GM21381 (cell line): ENCODE measurements around the gene IL2RA.
"Not testable (repeated sequence)": the region's sequence is repeated elsewhere in the genome, so short reads cannot be mapped to it uniquely, and the experiment has no call there.

Experiments
- ATAC-seq: cut with Tn5 transposase; IDR thresholded peaks from one replicate; pipeline ENCODE4 v1.9.1; 2021; ENCODE audit warnings: mild to moderate bottlenecking, moderate library complexity; ENCODE audit not compliant: unreplicated experiment

The IL2RA gene

DNA sequence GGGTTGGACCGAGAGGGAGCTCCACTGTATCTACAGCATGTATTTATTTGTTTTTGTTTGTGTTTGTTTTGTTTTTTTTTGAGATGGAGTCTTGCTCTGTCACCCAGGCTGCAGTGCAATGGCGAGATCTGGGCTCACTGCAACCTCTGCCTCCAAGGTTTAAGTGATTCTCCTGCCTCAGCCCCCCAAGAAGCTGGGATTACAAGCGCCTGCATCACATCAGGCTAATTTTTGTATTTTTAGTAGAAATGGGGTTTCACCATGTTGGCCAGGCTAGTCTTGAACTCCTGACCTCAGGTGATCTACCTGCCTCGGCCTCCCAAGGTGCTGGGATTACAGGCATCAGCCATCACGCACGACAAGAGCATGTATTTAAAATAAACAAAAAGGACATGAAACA lies 18.8 kb downstream of the IL2RA start:
- not testable (repeated sequence) for ATAC-seq

GRCh38 chr10:6040205-6040604 lies 22.0 kb downstream of the IL2RA start:
- no peak for ATAC-seq

- no peak for ATAC-seq
Measured at GRCh38 chr10:6039711-6040110, 22.5 kb downstream of the IL2RA start.

GRCh38 chr10:6038071-6038631 lies 24.0 kb downstream of the IL2RA start:
- ATAC-seq: no peak

DNA sequence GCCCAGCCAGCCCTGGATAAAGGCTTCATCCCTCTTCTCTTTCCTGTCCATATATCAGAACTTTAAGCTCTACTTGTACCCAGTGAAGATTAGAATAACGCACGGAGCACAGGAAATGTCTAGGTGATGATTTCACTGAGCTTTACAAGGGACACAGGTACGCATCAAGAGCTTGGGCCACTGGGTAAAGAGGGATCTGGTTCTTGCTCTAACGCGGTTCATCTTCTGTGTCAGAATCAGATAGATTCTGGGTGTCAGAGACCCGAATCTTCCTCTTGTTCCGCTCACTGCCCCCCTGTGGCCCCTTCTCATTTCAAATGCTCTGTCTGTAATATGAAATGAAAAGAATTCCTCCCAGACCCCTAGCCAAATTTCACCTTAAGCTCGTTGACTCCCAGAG lies 24.7 kb downstream of the IL2RA start:
- ATAC-seq: no peak

- no peak for ATAC-seq
Measured at GRCh38 chr10:6036861-6037321, 25.3 kb downstream of the IL2RA start.

DNA sequence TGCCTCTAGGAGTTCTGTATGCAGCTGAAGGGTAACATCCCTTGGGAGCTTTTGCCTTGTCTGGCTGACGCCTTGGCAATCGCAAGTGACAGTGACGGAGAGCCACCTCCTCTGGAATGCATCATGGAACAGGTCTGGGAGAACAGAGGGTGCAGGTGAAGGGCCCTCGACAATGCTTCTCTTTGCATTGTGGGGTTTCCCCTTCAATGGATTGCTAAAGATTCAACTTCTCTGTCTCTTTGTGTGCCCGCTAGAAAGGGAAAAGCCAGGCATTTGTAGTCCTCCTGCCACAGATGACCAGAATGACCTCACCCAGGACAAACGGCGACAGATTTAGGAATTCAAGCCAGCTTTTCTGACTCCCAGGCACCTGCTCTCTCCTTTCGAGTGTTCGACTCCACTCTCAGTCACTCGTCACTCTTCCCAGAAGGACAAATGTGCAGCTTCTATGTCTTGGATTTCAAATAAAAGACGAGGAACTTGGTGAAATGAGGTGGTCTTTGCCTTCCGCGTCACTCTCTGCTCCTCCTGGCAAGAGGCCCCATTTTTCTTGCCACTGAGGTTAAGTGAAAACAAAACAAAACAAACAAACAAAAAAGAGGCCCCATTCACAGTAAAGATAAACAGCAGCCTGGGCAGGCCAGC lies 26.1 kb downstream of the IL2RA start:
- ATAC-seq: no peak

- ATAC-seq: no peak
Measured at GRCh38 chr10:6035101-6035834, 26.9 kb downstream of the IL2RA start.

- no peak for ATAC-seq
Measured at GRCh38 chr10:6034371-6034770, 27.8 kb downstream of the IL2RA start.

DNA sequence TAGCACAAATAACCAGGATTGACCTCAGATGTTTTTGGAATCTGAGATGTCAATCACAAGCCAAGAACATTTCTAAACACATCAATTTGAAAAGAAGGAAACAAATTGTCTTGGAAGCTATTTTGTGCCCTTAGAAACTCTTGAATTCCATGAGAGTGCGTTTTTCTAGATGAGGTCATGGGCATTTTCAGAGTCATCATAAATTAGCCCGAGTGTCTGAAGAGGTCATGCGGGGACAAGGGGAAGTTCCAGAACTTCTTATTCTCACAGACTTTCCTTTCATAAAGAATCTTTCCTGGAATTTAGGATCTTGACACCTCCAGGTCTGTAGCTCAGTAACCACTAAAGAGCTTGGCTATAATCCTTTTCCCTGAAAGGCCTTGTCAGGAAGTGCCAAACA lies 28.2 kb downstream of the IL2RA start:
- ATAC-seq: no peak

- no peak for ATAC-seq
Measured at GRCh38 chr10:6030940-6031339, 31.2 kb downstream of the IL2RA start.

DNA sequence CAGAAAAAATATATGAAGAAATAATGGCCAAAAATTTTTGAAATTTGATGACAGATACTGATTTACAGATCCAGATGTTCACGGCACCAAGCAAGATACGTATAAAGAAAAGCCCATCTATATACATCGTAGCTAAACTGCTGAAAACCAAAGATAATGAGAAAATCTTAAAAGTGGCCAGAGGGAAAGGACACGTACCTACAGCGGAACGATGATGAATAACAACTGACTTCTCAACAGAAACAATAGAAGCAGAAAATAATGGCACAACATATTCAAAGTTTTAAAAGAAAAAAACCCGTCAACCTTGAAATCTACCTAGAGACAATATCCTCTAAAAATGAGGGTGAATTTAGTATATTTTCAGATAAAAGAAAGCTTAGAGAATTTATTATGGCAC lies 31.9 kb downstream of the IL2RA start:
- ATAC-seq: no peak

DNA sequence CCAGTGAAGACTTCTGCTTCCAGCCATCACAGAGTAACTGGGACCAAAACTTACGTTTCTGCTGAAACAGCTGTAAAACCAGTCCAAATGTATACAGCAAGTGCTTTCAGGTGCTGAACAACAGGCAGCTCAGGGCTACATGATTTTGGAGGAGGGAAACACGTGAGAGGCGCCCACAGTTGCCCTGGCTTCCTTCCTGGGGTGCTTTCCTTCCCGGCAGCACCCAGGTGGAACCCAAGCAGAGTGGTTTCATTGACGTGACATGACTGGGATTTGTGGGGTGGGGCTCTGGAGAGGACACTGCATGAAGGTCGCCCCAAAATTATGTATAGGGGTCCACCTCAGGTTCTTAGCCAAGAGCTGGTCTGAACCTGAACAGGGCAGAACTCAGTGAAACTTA lies 34.2 kb downstream of the IL2RA start:
- ATAC-seq: no peak

DNA sequence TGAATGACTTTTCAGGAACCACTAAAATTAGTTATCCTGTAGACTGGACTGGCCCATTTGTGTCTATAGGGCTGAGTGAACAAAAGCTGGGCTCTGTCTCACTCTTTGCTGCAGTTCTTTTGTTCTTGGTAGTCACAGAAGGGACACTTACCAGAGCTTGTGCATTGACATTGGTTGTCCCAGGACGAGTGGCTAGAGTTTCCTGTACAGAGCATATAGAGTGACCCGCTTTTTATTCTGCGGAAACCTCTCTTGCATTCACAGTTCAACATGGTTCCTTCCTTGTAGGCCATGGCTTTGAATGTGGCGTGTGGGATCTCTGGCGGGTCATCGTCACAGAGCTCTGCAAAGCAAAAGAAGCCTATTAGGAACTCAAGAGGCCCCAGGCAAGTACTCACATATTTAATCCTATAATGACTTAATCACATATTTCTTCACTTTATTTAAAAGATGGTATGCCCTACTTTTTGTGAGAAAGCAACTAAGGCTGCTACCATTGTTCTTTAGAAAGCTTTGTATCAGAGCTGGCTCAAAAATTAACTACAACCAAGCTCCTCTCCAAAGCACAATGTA lies 36.4 kb downstream of the IL2RA start:
- no peak for ATAC-seq

GRCh38 chr10:6024334-6024682 lies 37.9 kb downstream of the IL2RA start:
- ATAC-seq: no peak

GRCh38 chr10:6023661-6024333 lies 38.4 kb downstream of the IL2RA start:
- ATAC-seq: no peak

- no peak for ATAC-seq
Measured at GRCh38 chr10:6022660-6023059, 39.5 kb downstream of the IL2RA start.

DNA sequence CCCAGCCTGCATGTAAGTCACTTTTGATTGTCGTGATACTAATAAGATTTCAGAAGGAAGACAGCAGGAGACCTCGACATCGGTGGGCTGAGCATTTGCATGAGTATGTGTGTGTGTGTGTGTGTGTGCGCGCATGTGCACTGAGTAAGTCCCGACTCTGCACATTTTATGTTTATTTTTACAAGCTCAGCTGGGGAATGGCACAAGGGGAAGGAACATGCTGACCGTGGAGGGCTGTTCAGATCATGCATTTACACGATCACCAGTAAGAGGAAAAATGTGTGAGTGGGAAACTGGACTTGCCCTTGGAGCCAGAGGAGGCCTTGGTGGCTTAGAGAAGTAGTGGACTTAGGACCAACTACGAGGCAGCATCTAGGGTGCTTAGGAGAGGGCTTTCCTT lies 41.3 kb downstream of the IL2RA start:
- ATAC-seq: no peak

DNA sequence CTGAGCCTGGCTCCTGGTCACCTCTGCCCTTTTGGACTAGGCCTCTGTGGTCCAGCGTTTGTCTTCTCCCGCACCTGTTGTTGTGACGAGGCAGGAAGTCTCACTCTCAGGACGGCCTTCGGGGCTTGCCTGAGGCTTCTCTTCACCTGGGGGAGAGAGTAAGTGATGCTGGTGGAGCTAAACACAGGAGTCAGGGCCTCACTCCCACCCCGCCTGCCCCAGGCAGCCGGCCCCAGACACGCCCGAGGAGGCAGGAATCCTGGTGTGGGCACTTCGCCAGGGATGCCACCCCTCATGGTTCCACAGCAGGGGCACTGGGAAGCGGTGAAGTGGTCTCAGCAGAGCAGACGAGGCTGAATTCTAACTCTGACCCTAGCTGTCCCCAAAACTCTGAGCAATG lies 42.4 kb downstream of the IL2RA start:
- no peak for ATAC-seq

GRCh38 chr10:6019010-6019782 lies 43.0 kb downstream of the IL2RA start:
- no peak for ATAC-seq

DNA sequence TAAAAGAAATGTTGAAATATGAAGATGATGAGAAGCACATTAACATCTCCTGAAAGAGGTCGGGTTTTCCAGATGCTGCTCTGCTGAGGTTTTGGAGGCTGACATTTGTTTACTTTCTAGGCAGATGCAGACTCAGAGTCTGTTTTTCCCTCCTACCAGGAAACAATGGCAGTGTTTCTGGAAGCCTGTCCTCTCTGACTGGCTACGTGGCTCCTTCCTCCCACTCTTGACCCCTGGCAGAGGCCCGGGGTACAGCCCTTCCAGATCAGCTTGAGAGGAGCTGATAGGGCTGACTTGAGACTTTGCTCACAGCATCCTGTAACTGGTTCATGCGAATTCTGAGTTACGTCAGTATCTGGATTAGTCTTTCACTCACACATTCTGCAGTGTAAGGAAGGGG lies 43.7 kb downstream of the IL2RA start:
- no peak for ATAC-seq
